Stimulated activated naive CD8-positive, alpha-beta T cell treated with anti-CD3 and anti-CD28 coated beads, Interleukin-15, Interleukin-2, amounts not matched to agents 100 U/mL and 50 U/mL, for 24 hours (primary cell): Measurements from ENCODE around the gene BAIAP2.
A peak's percentile ranks its signal among the peaks of the same experiment; 100 is the strongest.
"Not testable (repeated sequence)": the region's sequence is repeated elsewhere in the genome, so short reads cannot be mapped to it uniquely, and the experiment has no call there.

Experiments
- ATAC-seq: fragments of 150-1000 bp; cut with Tn5 transposase; one replicate; pipeline ENCODE4 v1.10.0; 2021
- DNase-seq: peaks from one replicate; pipeline ENCODE4 v3.0.0; 2021

BAIAP2 gene

DNA sequence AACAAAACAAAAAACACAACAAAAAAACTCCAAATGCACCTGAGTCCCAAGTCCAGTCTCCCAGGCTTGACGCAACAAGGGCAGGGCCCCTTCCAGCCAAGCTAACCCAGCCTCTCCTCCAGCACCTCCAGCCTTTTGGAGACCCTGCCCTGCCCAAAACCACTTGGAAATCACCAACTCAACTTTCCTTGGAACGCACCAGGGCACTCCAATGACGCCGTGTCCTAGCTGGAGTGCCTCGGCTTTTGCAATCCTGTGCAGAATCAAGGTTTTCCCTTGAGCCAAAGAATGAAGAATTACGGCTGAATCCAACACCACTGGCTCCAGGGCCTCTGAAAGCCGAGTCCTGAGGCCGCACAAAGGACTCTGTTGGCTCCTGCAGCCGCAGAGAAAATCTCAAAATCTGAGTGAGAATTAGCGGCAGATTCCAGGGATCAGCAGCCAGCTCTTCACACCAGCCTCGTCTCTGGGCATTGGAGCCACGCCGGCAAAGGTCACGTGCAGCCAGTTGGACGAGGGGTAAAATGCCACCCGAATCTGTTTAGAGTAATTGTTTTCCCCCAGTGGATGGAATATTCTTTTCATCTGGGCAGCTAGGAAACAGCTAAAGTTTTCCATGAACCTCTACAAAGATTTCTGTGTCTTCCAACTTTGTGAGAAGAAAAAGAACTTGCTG is 9.7 kb upstream of the BAIAP2 start:
- DNase-seq (no peak), ATAC-seq (no peak)

DNA sequence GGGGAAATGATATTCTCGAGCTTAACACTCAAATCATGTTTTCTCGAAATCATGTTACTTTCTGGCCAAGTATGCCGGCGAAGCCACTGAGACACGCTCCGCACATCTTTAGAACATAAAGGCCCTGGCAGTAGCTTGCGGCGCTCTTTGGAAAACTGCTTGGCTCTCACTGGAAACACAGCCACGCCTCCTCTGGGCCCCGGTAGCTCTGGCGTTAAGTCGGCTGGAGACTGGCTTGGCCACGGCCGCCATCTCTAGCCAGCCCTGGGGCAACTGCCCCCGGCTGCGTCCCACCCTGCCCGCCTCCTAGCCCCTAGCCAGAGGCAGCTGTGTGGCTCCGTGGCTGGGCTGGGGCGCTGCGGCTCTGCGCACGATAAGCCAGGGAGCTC is 9.2 kb upstream of the BAIAP2 start:
- no peak for ATAC-seq
- no peak for DNase-seq

DNA sequence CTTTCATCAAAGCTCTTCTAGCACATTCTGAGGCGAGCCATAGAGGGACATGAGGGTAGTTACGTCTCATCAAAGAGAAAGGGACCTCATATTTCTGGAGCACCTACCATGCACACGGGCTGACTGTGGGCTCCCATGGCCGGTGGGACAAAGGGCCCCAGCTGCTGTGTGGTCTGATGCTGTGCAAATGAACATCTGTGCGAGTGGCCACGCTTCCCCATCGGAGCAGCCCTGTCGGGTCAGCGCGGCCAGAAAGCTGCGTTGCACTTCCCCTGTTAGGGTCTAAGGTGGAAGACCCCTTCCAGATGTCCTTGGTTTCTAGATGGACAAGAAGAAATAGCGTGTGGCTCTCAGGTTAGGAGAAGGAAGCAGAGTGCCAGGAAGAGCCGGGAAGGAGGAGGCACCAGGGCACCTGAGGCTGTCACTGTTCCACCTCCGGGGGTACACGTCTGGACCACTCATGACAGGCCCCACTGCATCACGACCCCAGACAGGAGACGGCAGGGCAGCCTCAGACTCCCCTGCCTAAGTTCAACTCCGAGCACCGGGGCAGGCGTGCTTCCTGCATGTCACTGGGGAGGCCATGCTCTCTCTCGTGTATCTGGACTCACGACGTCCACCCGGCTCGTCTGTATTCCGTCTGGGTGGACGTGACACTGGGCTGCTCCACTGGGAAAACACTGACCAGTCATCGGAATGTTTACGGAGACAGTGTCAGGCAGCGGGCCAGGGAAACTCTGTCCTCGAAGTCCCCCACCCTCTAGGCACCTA is 8.5 kb upstream of the BAIAP2 start:
- DNase-seq (no peak), ATAC-seq (no peak)

DNA sequence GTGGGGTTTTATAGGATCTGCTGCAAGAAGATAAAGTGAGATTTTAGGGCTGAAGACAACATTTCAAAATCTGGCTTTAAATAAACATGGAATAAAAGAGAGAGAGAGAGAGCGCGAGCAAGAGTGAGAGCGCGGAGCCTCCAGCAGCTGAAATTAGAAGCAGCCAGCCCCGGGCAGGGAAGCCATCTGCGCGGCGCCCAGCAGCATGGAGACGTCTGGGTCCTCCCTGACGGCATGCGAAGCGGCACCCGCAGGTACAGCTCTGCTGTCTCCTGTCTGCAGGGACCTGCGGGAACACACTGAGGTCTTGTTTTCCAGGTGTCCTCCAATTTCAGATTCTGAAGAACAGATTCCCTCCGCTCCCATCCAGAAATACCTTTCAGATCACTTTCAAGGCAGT is 7.9 kb upstream of the BAIAP2 start:
- DNase-seq (no peak), ATAC-seq (no peak)

DNA sequence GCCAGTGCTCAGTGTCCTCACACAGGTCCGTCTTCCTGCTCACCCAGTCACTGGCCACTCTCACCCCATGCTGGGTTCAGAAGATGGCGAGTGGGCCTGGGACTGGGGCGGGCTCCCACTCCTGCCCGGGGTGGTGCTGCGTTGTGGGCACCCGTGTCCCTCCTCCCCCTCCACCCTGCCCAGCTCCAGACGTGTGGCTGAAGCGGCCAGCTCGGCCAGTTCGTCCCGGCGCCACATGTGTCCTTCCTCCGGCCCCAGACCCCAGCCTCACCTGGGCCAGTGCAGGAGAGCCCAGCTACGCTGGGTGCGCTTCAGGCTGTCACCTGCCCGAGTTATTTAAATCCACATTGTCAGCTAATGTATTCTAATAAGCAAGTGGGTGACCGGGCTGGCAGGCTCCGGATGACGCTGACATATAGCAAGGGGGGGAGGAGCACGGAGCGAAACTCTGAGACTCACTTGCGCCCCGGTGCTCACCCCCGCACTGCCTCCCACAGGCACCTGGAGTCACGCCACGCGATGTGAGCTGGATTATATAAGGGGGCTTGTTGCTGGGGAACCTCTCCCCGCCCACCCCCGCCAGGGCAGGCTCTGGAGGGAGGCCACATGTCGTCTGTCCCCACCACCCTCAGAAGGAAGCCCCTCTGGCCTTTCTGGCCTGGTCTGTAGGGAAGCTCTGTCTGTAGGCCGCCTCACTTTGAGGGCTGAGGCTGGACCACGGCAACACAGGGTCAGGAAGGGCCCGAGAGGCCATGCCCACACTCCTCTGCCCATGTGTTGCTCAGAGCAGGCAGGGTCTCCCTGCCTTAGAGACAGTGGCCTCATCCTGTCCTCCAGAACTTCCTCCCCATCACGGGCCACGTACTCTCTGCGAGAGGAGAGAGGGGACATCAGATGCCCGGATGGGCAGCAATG is 7.1 kb upstream of the BAIAP2 start:
- DNase-seq (no peak), ATAC-seq (no peak)

DNA sequence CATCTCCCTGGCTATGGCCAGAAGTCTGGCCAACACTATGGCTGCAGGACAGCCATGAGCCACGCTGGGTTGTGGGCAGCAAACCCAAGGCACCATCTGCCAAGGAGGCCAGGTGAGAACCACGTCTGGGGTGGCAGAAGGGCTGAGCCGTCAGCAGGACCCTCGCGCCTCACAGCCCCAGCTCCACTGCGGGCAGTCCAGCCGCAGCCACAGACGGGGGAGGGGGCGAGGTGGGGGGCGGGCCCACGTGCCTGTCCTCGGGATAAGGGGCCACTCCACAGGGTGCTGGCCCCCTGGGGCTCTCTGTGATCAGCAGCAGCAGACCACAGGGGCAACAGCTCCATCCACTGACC is 6.5 kb upstream of the BAIAP2 start:
- ATAC-seq (no peak), DNase-seq (no peak)

DNA sequence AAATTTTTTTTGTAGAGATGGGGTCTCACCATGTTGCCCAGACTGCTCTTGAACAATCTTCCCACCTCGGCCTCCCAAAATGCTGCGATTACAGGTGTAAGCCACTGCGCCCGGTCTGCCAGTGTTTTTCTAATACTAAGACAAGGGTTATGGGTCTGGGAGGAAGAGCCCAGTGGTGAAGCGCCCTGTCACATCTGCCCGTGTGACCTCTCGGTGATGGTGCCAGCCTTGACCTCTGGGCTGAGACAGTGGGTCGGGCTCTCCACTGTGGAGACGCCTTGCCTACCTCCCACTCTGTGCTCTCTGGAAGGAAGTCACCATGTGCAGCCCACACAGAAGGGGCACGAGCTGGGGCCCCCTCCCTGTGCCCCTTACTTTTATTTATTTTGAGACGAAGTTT is 5.1 kb upstream of the BAIAP2 start:
- ATAC-seq, result no peak
- DNase-seq, result no peak

DNA sequence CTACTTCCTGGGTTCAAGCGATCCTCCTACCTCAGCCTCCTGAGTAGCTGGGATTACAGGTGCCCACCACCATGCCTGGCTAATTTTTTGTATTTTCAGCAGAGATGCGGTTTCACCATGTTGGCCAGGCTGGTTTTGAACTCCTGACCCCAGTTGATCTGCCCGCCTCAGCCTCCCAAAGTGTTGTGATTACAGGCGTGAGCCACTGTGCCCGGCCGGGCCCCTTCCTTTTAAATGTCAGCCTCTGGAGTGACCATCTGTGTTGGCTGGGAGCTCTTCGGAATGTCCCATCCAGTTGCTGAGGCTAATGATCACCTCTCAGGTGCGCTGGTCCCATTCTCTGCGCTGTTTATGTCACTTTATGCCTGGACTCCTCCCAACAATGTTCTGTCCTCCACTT is 4.6 kb upstream of the BAIAP2 start:
- ATAC-seq, DNase-seq: not testable (repeated sequence)

DNA sequence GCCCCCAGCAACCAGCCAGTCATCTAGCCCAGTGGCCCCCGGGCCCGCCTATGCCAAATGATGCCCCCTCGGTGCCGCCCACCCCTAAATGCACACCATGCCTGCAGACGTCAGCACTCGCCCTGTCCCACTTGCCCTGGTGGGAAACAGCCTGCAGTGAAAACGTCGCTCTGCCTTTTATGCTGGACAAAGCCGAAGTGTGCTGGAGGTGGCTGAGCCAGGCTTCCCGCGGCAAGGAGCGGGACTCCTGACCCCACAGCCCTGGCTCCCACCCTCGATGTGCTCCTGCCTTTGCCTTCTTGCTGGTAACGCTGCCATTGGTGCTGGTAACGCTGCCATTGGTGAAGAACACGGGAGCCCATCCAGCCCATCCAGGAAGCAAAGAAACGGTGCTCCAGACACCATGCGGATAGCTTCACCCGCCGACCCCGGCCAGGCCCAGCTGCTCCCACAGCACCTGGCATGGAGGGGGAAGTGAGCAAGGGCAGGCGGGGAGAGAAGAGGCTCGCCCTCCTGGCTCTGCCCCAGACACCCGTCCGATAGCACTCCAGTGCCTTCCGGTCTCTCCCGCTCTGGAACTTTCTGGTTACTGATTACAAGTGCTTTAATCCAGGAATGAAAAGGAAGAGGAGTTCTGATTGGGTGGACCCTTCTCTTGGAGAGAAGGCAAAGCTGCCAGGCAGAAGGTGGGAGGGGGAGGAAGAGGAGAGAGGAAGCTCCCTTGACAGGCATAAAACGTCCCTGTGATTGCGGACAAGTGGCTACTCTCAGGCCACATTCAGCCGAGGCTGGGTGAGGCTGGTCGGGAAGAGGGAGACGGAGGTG is 4.0 kb upstream of the BAIAP2 start:
- ATAC-seq (no peak), DNase-seq (no peak)

DNA sequence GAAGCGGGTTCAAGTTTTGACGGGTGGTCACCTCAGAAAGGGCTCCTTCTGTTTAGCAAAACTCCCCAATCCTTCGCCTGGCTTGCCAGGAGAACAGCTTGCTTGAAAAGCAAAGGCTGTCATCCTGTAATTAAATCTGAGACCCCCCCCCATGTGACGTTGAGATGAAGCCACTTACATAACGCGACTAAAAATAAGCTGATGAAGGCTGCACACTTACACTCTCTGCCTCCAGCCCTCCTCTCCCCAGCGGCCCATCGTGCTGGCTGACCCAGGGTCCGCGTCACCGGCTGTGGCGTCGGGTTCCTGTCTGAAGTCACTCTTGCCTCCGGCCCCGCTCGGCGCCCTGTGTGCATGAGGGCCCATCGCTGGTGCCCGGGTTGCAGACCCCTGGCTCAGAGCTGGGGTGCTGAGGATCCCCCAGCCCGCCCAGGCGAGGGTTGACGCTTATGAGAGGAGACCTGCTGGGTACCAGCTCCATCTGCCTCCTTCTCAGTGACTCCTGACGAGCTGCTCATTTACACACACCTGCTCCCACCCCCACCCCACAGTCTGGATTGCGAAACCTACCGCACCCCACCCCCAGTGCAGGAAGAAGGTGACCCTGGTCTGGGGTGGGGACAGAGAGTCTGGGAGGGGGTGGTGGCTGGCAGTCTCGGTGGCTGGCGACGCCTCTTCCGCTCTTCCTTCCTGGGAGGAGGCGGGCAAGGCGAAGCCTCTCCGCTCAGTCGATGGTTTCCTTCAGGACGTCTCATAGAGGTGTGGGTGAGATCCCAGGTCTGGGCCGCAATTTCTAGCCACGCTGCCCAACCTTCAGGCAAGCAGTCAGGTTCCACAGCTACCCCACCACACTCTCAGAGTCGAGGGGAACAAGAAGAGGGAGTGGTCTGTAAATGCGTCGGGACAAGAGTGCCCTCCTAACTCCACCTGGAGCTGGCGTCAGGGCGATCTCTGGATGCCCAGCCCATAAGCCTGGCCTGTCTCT is 3.1 kb upstream of the BAIAP2 start:
- DNase-seq, result no peak
- no peak for ATAC-seq

DNA sequence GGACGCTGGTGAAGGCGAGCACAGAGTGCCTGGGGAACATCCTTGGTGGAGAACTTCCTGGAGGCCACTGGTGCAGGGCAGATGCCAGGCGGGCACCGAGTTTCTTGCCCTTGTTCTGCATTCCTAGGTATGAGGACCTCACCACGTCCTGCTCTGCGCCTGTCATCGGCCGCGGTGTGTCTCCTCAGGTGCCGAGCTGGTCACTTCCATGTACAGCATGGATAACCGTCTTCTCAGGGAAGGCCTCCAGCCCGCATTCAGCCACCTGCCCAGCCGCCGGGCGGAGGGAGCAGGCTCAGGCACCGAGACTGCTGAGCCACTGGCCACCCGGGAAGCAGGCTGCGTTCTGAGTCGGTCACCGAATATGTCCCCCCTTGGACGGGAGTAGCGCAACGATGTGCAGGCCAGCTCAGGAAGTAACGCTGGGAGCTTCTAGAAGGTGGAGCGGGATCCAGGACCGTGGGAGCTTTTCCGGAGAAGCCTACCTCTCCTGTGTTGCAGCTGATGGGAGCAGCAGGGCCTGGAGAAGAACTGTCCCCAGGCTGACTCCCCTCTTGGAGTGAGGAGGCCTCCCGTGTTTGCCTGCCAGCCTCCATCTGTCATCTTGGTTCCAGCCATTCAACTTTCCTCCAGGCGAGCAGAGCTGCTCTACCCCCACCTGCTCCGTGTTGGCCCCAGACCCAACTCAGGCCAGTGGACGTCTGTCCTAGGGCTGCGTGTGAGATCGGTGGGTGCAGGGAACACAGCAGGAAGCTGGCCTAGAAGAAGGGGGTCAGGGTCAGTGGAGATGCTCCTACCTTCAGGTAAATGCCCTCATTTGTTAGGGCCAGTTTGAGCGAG is 2.1 kb upstream of the BAIAP2 start:
- no peak for DNase-seq
- ATAC-seq, result no peak

DNA sequence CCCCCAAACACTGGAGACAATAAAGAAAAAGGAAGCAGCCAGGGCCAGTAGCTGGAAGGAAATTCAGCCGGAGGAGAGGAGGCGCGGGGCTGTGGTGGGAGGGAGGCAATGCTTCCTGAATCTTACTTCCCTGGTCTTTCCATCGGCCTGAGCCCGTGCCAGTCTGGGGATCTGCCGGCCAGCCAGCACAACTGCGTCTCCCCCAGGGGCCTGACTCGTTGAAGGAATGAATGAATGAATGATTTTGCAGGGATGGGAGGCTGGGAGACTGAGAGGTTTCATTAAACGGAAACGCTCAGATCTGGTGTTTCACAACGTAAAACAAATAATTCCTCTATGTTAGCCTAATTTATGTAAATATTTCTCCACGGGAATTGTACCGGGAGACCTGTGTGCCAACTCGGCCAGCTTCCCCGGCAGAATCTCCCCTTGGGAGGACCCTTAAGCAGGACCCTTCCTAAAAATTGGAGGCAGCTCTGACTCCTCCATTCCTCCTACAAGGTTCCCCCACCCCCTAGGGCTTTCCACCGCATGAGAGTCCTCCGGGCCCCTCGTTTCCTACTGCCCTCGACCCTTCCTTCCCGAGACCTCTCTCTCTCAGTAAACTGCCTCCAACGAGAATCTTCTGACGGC is 1.3 kb upstream of the BAIAP2 start:
- no peak for DNase-seq

DNA sequence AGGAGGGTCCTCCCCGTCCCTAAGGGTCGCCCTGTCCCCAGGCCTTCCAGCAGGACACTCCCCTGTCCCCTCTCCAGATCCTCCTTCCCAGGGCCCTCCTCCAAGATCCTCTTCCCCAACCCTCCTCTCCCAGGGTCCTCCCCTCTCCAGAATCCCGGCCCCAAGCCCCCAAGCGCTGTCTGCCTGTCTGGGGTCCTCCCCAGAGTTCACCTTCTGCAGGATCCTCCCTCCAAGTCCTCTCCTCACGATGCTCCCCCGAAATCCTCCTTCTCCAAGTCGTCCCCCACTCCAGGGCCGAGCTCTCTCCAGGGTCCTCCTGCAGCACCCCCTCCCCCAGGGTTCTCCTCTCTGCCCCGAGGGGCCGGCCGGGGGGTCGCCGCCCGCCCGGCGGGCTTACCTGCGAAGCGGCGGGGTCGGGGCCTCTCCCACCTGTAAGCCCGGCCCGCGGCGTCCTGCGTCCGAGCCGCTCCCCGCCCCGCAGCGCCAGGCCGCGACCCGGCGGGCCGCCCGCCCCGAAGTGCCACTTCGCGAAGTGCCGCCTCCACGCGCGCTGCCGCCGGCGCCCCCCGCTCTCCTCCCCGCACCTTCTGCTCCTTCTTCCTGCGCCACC is 678 bp upstream of the BAIAP2 start:
- ATAC-seq (peak; percentile 8), DNase-seq (no peak)

More for the DNA sequence above, 1.3 kb upstream of the BAIAP2 start:
- no peak for ATAC-seq

DNA sequence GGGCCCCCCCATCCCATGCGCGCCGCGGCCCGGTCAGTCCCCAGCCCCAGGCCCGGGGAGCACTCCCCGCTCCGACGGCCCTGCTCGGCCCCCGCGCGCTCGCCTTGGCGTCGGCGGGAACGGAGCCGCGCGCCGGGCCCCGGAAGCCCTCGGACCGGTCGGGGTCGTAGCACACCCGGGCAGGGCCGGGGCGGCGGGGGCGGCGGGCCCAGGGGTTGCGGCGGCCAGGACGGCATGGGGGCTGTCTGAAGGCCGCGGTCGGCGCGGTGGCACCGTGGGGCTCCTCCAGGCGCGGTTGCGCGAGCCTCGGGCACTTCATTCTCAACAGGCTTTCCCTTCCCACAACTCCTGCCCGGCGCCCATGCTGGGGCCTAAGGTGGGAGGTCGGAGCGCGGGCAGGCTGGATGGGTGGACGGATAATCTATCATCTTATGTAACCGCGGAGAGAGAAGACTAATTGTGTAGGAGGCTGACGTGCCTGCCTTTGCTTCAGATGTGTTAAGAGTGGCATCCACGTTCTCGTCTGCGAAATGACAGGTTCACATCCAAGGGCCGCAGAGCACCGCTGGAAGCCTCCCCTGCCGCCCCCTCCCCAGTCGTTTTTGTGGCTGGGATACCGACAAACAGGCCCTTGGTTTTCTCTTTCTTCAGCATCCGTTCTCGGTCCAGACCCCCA is 708 bp downstream of the BAIAP2 start:
- DNase-seq, result peak; percentile 29

DNA sequence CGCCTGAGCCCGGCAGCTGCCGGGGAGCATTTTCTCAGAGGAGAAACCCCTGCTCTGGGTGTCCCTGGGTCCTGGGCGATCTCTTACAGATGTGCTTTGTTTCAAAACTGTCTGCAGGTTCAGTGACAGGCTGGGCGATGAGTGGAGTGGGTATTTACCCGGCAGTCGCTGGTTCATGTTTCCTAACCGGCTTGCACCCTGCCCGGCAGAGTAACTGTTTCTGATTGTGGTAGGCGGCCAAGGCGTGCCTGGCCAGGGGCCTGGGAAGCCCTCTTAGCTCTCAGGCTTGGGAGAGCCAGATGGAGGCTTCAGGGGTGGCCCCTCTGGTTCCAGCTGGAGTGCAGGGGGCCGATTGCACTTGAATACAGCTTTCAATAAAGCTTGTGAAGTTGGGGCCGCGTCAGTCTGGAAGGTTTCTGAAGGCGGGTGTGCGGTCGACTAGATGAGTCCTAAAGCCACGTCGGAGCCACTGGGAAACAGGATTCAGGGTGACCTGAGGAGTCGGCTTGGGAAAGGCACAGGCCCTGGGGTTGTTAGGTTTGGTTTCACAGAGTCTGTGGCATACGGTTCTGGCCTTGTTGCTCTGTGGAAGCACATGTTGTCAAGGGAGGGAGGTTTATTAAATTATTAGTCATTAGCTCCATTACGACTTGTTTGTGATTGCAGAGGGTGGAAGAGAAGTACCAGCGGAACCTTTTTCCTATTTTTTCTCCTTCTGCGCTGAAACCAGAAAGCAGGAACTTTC is 1.4 kb downstream of the BAIAP2 start:
- no peak for ATAC-seq
- no peak for DNase-seq

More for the DNA sequence above, 708 bp downstream of the BAIAP2 start:
- no peak for ATAC-seq

DNA sequence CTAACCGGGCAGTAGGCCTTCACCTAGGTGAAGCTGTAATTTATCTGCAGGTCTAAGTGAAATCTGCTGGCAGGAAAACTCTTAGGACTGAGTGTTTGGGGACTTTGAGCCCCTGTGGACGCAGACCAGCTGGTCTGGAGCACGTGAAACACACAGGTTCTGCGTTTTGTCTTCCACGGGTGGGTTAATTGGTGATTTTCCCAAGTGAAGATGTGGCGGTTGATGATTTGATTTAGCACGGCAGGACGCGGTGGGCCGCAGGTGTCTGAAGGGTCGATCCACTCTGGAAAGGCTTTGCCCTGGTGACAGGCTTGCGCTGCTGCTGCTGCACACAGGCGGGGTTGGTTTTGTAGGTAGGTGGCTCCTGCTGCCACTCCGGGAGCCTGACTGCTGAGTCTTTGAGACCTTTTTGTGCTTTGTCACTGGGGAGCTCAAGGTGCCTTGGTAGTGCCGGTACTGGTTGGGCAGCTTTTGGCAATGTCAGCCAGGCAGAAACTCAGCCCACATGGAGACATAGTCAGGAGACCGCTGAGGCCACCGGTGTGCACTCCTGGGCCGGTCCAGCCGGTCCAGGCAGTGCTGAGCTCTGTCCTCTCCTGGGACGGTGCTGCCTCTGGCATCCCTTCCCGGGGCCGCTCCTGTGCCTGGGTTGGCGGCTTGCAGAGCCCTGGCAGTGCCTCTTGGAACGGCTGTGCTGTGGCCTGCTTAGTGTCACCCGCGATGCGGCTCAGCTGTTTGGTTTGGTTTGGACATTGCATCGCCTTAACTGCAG is 2.3 kb downstream of the BAIAP2 start:
- DNase-seq (no peak), ATAC-seq (no peak)
